GM23338 (cell line): ENCODE data around the gene MYL4. TPM values are rescaled to one million over a fixed set of nuclear protein-coding genes. Genes with fewer than 3 reads are reported as not detected.

Source experiments
- ATAC-seq: fragments of 200-7000 bp; cut with Tn5 transposase; 3 replicates; pipeline ENCODE4 v1.9.1; 2020
- DNase-seq: peaks from one replicate; pipeline ENCODE4 v3.0.0-alpha.2; 2015; ENCODE audit warnings: low spot score
- H2AFZ ChIP-seq: fragments of 200-600 bp; sonication (generic); 2 replicates; pipeline ENCODE4 v1.8.0; 2016; ENCODE audit warnings: antibody characterized with exemption, mild to moderate bottlenecking, moderate library complexity
- H3F3A ChIP-seq: fragments of 200-600 bp; sonication (generic); replicated peaks from 2 replicates; pipeline ENCODE4 v1.8.0; 2017; ENCODE audit warnings: antibody characterized with exemption, mixed run types, low read depth
- H3K27ac ChIP-seq: fragments of 200-600 bp; sonication (generic); 2 replicates; pipeline ENCODE4 v1.6.1; 2016; ENCODE audit warnings: low read depth
- H3K27me3 ChIP-seq: fragments of 200-600 bp; sonication (generic); 2 replicates; pipeline ENCODE4 v1.8.0; 2016; ENCODE audit warnings: mild to moderate bottlenecking, mixed run types, moderate library complexity; ENCODE audit not compliant: insufficient read depth
- H3K36me3 ChIP-seq: fragments of 200-600 bp; sonication (generic); 2 replicates; pipeline ENCODE4 v1.8.0; 2016; ENCODE audit warnings: mild to moderate bottlenecking; ENCODE audit not compliant: insufficient read depth
- H3K4me1 ChIP-seq: fragments of 200-600 bp; sonication (generic); 2 replicates; pipeline ENCODE4 v1.8.0; 2016; ENCODE audit warnings: mild to moderate bottlenecking, moderate library complexity; ENCODE audit not compliant: insufficient read depth
- H3K4me2 ChIP-seq: fragments of 200-600 bp; sonication (generic); 2 replicates; pipeline ENCODE4 v1.7.1; 2017; ENCODE audit warnings: mixed run types
- H3K4me3 ChIP-seq: fragments of 200-600 bp; sonication (generic); 2 replicates; pipeline ENCODE4 v1.6.1; 2016; ENCODE audit warnings: mixed run types
- H3K79me2 ChIP-seq: fragments of 200-600 bp; sonication (generic); replicated peaks from 2 replicates; pipeline ENCODE4 v1.8.0; 2017; ENCODE audit warnings: mild to moderate bottlenecking; ENCODE audit not compliant: insufficient read depth
- H3K9me2 ChIP-seq: fragments of 200-600 bp; sonication (generic); 2 replicates; pipeline ENCODE4 v1.8.0; 2017; ENCODE audit not compliant: insufficient read depth
- H4K20me1 ChIP-seq: fragments of 200-600 bp; sonication (generic); replicated peaks from 2 replicates; pipeline ENCODE4 v1.8.0; 2017; ENCODE audit warnings: mild to moderate bottlenecking; ENCODE audit not compliant: insufficient read depth
- H3K27ac Mint-ChIP-seq: 2 replicates; pipeline ENCODE4 v1.8.0; 2020; ENCODE audit warnings: inconsistent platforms, mild to moderate bottlenecking, moderate library complexity, mixed read lengths
- H3K27me3 Mint-ChIP-seq: 3 replicates; pipeline ENCODE4 v1.8.0; 2022; ENCODE audit warnings: low read depth, mild to moderate bottlenecking, moderate library complexity, mixed read lengths, inconsistent platforms; ENCODE audit not compliant: insufficient read depth, poor library complexity
- H3K36me3 Mint-ChIP-seq: 3 replicates; pipeline ENCODE4 v1.8.0; 2021; ENCODE audit warnings: low read depth, mild to moderate bottlenecking, inconsistent platforms, moderate library complexity, mixed read lengths
- H3K4me1 Mint-ChIP-seq: 3 replicates; pipeline ENCODE4 v1.8.0; 2020; ENCODE audit warnings: mild to moderate bottlenecking, inconsistent platforms, mixed read lengths
- H3K4me3 Mint-ChIP-seq: 3 replicates; pipeline ENCODE4 v1.8.0; 2021; ENCODE audit warnings: moderate library complexity, mild to moderate bottlenecking, inconsistent platforms, mixed read lengths
- H3K9me3 Mint-ChIP-seq: 3 replicates; pipeline ENCODE4 v1.8.0; 2020; ENCODE audit warnings: moderate library complexity, mild to moderate bottlenecking, inconsistent platforms, mixed read lengths
- EZH2 ChIP-seq: fragments of 200-600 bp; sonication (generic); IDR thresholded peaks from one replicate; pipeline ENCODE4 v1.8.0; 2017; ENCODE audit warnings: antibody characterized with exemption, mild to moderate bottlenecking, low read depth; ENCODE audit not compliant: unreplicated experiment
- ZNF114 ChIP-seq: fragments of 250-450 bp; sonication (Bioruptor Pico); IDR thresholded peaks from 2 replicates; pipeline ENCODE4 v1.5.0; 2020; ENCODE audit warnings: mild to moderate bottlenecking, moderate library complexity
- polyA plus RNA-seq: library from polyadenylated mRNA; unstranded; fragments of >200 nt; fragmentation: Nextera tagmentation; extraction: Ambion mirVana; gene quantifications from 2 replicates; pipeline ENCODE4 v1.2.1, GENCODE V29; 2016
- total RNA-seq: library from RNA; depleted of rRNA; stranded (reverse); fragments of >200 nt; shearing (Covaris generic); gene quantifications from 2 replicates; pipeline ENCODE4 v1.2.3, GENCODE V29; 2014
- TF ChIP-seq, protein P1 (sequence below): fragments of 250-450 bp; sonication (Bioruptor Pico); IDR thresholded peaks from 2 replicates; pipeline ENCODE4 v1.5.0; 2020; ENCODE audit warnings: mild to moderate bottlenecking, moderate library complexity
- TF ChIP-seq, protein P2 (sequence below): IDR thresholded peaks from one replicate; pipeline ENCODE4 v1.6.1; 2018; ENCODE audit warnings: antibody characterized with exemption; ENCODE audit not compliant: unreplicated experiment
- TF ChIP-seq, protein P3 (sequence below), 2 experiments: fragments of 200-600 bp in 1 of 2; sonication (generic) in 1 of 2; conservative IDR thresholded peaks; 2 replicates each; pipeline versions ENCODE4 v1.5.1 to v1.6.1; 2016 to 2017; ENCODE audit warnings: antibody characterized with exemption in 2 of 2, low read depth in 2 of 2, mild to moderate bottlenecking in 2 of 2, moderate library complexity in 1 of 2

Gene MYL4
- total and polyA plus RNA-seq, 2 experiments from 2014 or later = 0.44 TPM; not detected in 1

DNA sequence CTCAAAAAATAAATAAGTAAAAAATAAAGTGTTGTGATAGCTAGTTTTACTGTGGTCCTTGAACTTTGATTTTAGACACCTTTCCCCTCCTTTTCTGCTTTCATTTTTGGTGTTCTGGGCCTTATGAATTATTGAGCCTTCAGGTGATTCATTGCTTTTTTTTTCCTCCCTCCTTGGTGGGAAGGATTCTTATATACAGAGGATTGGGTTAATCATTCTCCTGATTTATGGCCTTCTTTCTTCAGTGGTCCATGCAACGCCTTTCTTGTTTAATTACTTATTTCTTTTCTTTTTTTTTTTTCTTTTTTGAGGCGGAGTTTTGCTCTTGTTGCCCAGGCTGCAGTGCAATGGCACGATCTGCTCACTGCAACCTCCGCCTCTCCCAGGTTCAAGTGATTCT, 8.0 kb upstream of the MYL4 start:
- Histone ChIP-seq H3K9me2 (no peaks in the 10 kb centered on the region), H3K4me2 (no peak overlapping the region), H3K27me3 (no peaks in the 10 kb centered on the region), H2AFZ (no peak overlapping the region), H3K4me3 (no peak overlapping the region), H3F3A (no peaks in the 10 kb centered on the region), H3K4me1 (peaks cover 8% of the 10 kb centered on the region; the same call in 1 of the 2 replicates), H3K79me2 (no peaks in the 10 kb centered on the region), H3K27ac (no peak overlapping the region), H4K20me1 (no peaks in the 10 kb centered on the region), H3K36me3 (no peaks in the 10 kb centered on the region)
- DNase-seq = no peak
- Mint-ChIP-seq H3K36me3 (no peaks in the 10 kb centered on the region), H3K9me3 (no peaks in the 10 kb centered on the region), H3K27me3 (peaks cover 3% of the 10 kb centered on the region), H3K4me3 (no peak overlapping the region), H3K4me1 (peaks cover 13% of the 10 kb centered on the region), H3K27ac (no peak overlapping the region)
- TF ChIP-seq, protein P1, sequence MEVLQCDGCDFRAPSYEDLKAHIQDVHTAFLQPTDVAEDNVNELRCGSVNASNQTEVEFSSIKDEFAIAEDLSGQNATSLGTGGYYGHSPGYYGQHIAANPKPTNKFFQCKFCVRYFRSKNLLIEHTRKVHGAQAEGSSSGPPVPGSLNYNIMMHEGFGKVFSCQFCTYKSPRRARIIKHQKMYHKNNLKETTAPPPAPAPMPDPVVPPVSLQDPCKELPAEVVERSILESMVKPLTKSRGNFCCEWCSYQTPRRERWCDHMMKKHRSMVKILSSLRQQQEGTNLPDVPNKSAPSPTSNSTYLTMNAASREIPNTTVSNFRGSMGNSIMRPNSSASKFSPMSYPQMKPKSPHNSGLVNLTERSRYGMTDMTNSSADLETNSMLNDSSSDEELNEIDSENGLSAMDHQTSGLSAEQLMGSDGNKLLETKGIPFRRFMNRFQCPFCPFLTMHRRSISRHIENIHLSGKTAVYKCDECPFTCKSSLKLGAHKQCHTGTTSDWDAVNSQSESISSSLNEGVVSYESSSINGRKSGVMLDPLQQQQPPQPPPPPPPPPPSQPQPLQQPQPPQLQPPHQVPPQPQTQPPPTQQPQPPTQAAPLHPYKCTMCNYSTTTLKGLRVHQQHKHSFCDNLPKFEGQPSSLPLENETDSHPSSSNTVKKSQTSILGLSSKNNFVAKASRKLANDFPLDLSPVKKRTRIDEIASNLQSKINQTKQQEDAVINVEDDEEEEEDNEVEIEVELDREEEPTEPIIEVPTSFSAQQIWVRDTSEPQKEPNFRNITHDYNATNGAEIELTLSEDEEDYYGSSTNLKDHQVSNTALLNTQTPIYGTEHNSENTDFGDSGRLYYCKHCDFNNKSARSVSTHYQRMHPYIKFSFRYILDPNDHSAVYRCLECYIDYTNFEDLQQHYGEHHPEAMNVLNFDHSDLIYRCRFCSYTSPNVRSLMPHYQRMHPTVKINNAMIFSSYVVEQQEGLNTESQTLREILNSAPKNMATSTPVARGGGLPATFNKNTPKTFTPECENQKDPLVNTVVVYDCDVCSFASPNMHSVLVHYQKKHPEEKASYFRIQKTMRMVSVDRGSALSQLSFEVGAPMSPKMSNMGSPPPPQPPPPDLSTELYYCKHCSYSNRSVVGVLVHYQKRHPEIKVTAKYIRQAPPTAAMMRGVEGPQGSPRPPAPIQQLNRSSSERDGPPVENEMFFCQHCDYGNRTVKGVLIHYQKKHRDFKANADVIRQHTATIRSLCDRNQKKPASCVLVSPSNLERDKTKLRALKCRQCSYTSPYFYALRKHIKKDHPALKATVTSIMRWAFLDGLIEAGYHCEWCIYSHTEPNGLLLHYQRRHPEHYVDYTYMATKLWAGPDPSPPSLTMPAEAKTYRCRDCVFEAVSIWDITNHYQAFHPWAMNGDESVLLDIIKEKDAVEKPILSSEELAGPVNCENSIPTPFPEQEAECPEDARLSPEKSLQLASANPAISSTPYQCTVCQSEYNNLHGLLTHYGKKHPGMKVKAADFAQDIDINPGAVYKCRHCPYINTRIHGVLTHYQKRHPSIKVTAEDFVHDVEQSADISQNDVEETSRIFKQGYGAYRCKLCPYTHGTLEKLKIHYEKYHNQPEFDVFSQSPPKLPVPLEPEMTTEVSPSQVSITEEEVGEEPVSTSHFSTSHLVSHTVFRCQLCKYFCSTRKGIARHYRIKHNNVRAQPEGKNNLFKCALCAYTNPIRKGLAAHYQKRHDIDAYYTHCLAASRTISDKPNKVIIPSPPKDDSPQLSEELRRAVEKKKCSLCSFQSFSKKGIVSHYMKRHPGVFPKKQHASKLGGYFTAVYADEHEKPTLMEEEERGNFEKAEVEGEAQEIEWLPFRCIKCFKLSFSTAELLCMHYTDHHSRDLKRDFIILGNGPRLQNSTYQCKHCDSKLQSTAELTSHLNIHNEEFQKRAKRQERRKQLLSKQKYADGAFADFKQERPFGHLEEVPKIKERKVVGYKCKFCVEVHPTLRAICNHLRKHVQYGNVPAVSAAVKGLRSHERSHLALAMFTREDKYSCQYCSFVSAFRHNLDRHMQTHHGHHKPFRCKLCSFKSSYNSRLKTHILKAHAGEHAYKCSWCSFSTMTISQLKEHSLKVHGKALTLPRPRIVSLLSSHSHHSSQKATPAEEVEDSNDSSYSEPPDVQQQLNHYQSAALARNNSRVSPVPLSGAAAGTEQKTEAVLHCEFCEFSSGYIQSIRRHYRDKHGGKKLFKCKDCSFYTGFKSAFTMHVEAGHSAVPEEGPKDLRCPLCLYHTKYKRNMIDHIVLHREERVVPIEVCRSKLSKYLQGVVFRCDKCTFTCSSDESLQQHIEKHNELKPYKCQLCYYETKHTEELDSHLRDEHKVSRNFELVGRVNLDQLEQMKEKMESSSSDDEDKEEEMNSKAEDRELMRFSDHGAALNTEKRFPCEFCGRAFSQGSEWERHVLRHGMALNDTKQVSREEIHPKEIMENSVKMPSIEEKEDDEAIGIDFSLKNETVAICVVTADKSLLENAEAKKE = no peak
- TF ChIP-seq ZNF114 (CRISPR knock-in tag) (no peak), EZH2 (no peak)
- TF ChIP-seq, protein P2, sequence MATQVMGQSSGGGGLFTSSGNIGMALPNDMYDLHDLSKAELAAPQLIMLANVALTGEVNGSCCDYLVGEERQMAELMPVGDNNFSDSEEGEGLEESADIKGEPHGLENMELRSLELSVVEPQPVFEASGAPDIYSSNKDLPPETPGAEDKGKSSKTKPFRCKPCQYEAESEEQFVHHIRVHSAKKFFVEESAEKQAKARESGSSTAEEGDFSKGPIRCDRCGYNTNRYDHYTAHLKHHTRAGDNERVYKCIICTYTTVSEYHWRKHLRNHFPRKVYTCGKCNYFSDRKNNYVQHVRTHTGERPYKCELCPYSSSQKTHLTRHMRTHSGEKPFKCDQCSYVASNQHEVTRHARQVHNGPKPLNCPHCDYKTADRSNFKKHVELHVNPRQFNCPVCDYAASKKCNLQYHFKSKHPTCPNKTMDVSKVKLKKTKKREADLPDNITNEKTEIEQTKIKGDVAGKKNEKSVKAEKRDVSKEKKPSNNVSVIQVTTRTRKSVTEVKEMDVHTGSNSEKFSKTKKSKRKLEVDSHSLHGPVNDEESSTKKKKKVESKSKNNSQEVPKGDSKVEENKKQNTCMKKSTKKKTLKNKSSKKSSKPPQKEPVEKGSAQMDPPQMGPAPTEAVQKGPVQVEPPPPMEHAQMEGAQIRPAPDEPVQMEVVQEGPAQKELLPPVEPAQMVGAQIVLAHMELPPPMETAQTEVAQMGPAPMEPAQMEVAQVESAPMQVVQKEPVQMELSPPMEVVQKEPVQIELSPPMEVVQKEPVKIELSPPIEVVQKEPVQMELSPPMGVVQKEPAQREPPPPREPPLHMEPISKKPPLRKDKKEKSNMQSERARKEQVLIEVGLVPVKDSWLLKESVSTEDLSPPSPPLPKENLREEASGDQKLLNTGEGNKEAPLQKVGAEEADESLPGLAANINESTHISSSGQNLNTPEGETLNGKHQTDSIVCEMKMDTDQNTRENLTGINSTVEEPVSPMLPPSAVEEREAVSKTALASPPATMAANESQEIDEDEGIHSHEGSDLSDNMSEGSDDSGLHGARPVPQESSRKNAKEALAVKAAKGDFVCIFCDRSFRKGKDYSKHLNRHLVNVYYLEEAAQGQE = no peak
- TF ChIP-seq, protein P3, sequence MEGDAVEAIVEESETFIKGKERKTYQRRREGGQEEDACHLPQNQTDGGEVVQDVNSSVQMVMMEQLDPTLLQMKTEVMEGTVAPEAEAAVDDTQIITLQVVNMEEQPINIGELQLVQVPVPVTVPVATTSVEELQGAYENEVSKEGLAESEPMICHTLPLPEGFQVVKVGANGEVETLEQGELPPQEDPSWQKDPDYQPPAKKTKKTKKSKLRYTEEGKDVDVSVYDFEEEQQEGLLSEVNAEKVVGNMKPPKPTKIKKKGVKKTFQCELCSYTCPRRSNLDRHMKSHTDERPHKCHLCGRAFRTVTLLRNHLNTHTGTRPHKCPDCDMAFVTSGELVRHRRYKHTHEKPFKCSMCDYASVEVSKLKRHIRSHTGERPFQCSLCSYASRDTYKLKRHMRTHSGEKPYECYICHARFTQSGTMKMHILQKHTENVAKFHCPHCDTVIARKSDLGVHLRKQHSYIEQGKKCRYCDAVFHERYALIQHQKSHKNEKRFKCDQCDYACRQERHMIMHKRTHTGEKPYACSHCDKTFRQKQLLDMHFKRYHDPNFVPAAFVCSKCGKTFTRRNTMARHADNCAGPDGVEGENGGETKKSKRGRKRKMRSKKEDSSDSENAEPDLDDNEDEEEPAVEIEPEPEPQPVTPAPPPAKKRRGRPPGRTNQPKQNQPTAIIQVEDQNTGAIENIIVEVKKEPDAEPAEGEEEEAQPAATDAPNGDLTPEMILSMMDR (conservative IDR thresholded peaks at IDR 0.05; ENCODE audit: low read depth in 2 of 2) = no peak
- ATAC-seq = no peak
